ENCODE data around the gene GCNT1. TPM values are rescaled to one million over a fixed set of nuclear protein-coding genes. Genes with fewer than 3 reads are reported as not detected.
"Not testable (repeated sequence)": the region's sequence is repeated elsewhere in the genome, so short reads cannot be mapped to it uniquely, and the experiment has no call there.

GCNT1 gene
- total and polyA plus RNA-seq, 5 experiments from 2014 or later: 0.25 to 4.0 (median 2.3) TPM

- ATAC-seq (no peak), DNase-seq (no peak)
- H3K27me3 Mint-ChIP-seq: no peaks in the 10 kb centered on the region
- POLR2A ChIA-PET: no interaction called here
- no peaks in the 10 kb centered on the region for H3K36me3 Mint-ChIP-seq
- H3K9me3 Mint-ChIP-seq: no peaks in the 10 kb centered on the region
- no peak overlapping the region for H3K4me3 Mint-ChIP-seq
- H3K27ac Mint-ChIP-seq: no peak overlapping the region
- peaks cover 0 to 3% (median 0%) of the 10 kb centered on the region in 4 donors for H3K4me1 Mint-ChIP-seq
These were observed 32.1 kb upstream of the GCNT1 start for GRCh38 chr9:76426807-76427419.

- Mint-ChIP-seq H3K4me3 (no peak overlapping the region), H3K27me3 (peaks cover 0 to 7% (median 0%) of the 10 kb centered on the region in 5 donors), H3K36me3 (no peaks in the 10 kb centered on the region), H3K4me1 (no peaks in the 10 kb centered on the region), H3K9me3 (no peaks in the 10 kb centered on the region), H3K27ac (no peak overlapping the region)
- POLR2A ChIA-PET: no interaction called here
- no peak for DNase-seq
- ATAC-seq: no peak
These were observed 27.4 kb upstream of the GCNT1 start for GRCh38 chr9:76431601-76432000.

- ATAC-seq (no peak), DNase-seq (no peak)
- H3K4me1 Mint-ChIP-seq: no peaks in the 10 kb centered on the region
- peaks cover 0 to 7% (median 0%) of the 10 kb centered on the region in 5 donors for H3K27me3 Mint-ChIP-seq
- H3K9me3 Mint-ChIP-seq: no peaks in the 10 kb centered on the region
- no peak overlapping the region for H3K27ac Mint-ChIP-seq
- POLR2A ChIA-PET: no interaction called here
- H3K36me3 Mint-ChIP-seq: no peaks in the 10 kb centered on the region
- H3K4me3 Mint-ChIP-seq: no peak overlapping the region
These were observed 25.6 kb upstream of the GCNT1 start for GRCh38 chr9:76433406-76433805.

GRCh38 chr9:76433836-76434235, 25.1 kb upstream of the GCNT1 start:
- H3K9me3 Mint-ChIP-seq: no peaks in the 10 kb centered on the region
- DNase-seq (no peak), ATAC-seq (no peak)
- H3K4me3 Mint-ChIP-seq: no peak overlapping the region
- POLR2A ChIA-PET: no interaction called here
- no peaks in the 10 kb centered on the region for H3K4me1 Mint-ChIP-seq
- H3K36me3 Mint-ChIP-seq: no peaks in the 10 kb centered on the region
- H3K27ac Mint-ChIP-seq: no peak overlapping the region
- H3K27me3 Mint-ChIP-seq: peaks cover 0 to 7% (median 0%) of the 10 kb centered on the region in 5 donors

GRCh38 chr9:76434897-76435296, 24.1 kb upstream of the GCNT1 start:
- H3K27me3 Mint-ChIP-seq: not testable (repeated sequence)

GRCh38 chr9:76437017-76437699, 21.8 kb upstream of the GCNT1 start:
- POLR2A ChIA-PET, H3K4me1 Mint-ChIP-seq, H3K27me3 Mint-ChIP-seq, DNase-seq, H3K9me3 Mint-ChIP-seq, H3K27ac Mint-ChIP-seq, H3K36me3 Mint-ChIP-seq, ATAC-seq, H3K4me3 Mint-ChIP-seq: not testable (repeated sequence)

More at GRCh38 chr9:76434897-76435296, 24.1 kb upstream of the GCNT1 start:
- H3K4me3 Mint-ChIP-seq, ATAC-seq, H3K36me3 Mint-ChIP-seq, H3K9me3 Mint-ChIP-seq, DNase-seq, POLR2A ChIA-PET, H3K4me1 Mint-ChIP-seq, H3K27ac Mint-ChIP-seq: not testable (repeated sequence)

GRCh38 chr9:76438841-76439588, 20.0 kb upstream of the GCNT1 start:
- H3K4me1 Mint-ChIP-seq: no peaks in the 10 kb centered on the region
- H3K4me3 Mint-ChIP-seq: no peak overlapping the region
- peaks cover 0 to 3% (median 2%) of the 10 kb centered on the region in 5 donors for H3K27me3 Mint-ChIP-seq
- H3K36me3 Mint-ChIP-seq: no peaks in the 10 kb centered on the region
- no peak for ATAC-seq
- POLR2A ChIA-PET: interaction anchor here (0.7 kb wide), 1 partner anchor 176 kb away, joined by 3 read pairs; no protein-coding TSS in a partner anchor
- DNase-seq: no peak
- H3K9me3 Mint-ChIP-seq: no peaks in the 10 kb centered on the region
- H3K27ac Mint-ChIP-seq: no peak overlapping the region

- DNase-seq: no peak
- Mint-ChIP-seq H3K27me3 (peaks cover 0 to 3% (median 2%) of the 10 kb centered on the region in 5 donors), H3K36me3 (no peaks in the 10 kb centered on the region), H3K4me1 (no peaks in the 10 kb centered on the region), H3K27ac (peak overlapping the region in 1 of 10 donors; percentile 4), H3K9me3 (no peaks in the 10 kb centered on the region), H3K4me3 (no peak overlapping the region)
- POLR2A ChIA-PET: no interaction called here
- ATAC-seq: no peak
These were observed 17.2 kb upstream of the GCNT1 start for GRCh38 chr9:76441551-76442322.

GRCh38 chr9:76443887-76444286, 15.1 kb upstream of the GCNT1 start:
- DNase-seq (no peak), ATAC-seq (no peak)
- no peak overlapping the region for H3K27ac Mint-ChIP-seq
- H3K36me3 Mint-ChIP-seq: no peaks in the 10 kb centered on the region
- H3K4me1 Mint-ChIP-seq: peaks cover 0 to 2% (median 0%) of the 10 kb centered on the region in 4 donors
- peaks cover 0 to 3% (median 2%) of the 10 kb centered on the region in 5 donors for H3K27me3 Mint-ChIP-seq
- no peak overlapping the region for H3K4me3 Mint-ChIP-seq
- POLR2A ChIA-PET: no interaction called here
- no peaks in the 10 kb centered on the region for H3K9me3 Mint-ChIP-seq

- ATAC-seq (no peak), DNase-seq (no peak)
- Mint-ChIP-seq H3K9me3 (no peaks in the 10 kb centered on the region), H3K27me3 (peaks cover 0 to 3% (median 2%) of the 10 kb centered on the region in 5 donors), H3K4me1 (peaks cover 0 to 2% (median 0%) of the 10 kb centered on the region in 4 donors), H3K36me3 (no peaks in the 10 kb centered on the region), H3K27ac (no peak overlapping the region), H3K4me3 (no peak overlapping the region)
- POLR2A ChIA-PET: no interaction called here
These were observed 14.6 kb upstream of the GCNT1 start for GRCh38 chr9:76444322-76444929.

GRCh38 chr9:76445976-76446375, 13.0 kb upstream of the GCNT1 start:
- no peak overlapping the region for H3K4me3 Mint-ChIP-seq
- DNase-seq (no peak), ATAC-seq (no peak)
- H3K36me3 Mint-ChIP-seq: no peaks in the 10 kb centered on the region
- H3K9me3 Mint-ChIP-seq: no peaks in the 10 kb centered on the region
- POLR2A ChIA-PET: no interaction called here
- peak overlapping the region in 1 of 10 donors; percentile 41 for H3K27ac Mint-ChIP-seq
- peaks cover 0 to 3% (median 2%) of the 10 kb centered on the region in 5 donors for H3K27me3 Mint-ChIP-seq
- peaks cover 0 to 2% (median 0%) of the 10 kb centered on the region in 4 donors for H3K4me1 Mint-ChIP-seq

- H3K27ac Mint-ChIP-seq: no peak overlapping the region
These were observed 10.5 kb upstream of the GCNT1 start for GRCh38 chr9:76448501-76448900.

More at GRCh38 chr9:76448501-76448900, 10.5 kb upstream of the GCNT1 start:
- no peaks in the 10 kb centered on the region for H3K9me3 Mint-ChIP-seq
- no peaks in the 10 kb centered on the region for H3K36me3 Mint-ChIP-seq
- ATAC-seq: no peak
- H3K4me1 Mint-ChIP-seq: peaks cover 0 to 2% (median 0%) of the 10 kb centered on the region in 4 donors
- no peak for DNase-seq
- POLR2A ChIA-PET: no interaction called here
- peaks cover 0 to 3% (median 0%) of the 10 kb centered on the region in 5 donors for H3K27me3 Mint-ChIP-seq
- H3K4me3 Mint-ChIP-seq: no peak overlapping the region

All from naive thymus-derived CD8-positive, alpha-beta T cell (primary cell).